Neural crest cell (in vitro differentiated cells): ENCODE data around the gene RFX8. TPM values are rescaled to one million over a fixed set of nuclear protein-coding genes. Genes with fewer than 3 reads are reported as not detected.

Experiments
- DNase-seq: peaks from one replicate; pipeline ENCODE4 v3.0.0; 2021; ENCODE audit warnings: low read depth, mixed read lengths, low spot score
- H3K27ac Mint-ChIP-seq: one replicate; pipeline ENCODE4 v1.8.0; 2021; ENCODE audit warnings: mild to moderate bottlenecking, mixed read lengths; ENCODE audit not compliant: unreplicated experiment
- H3K27me3 Mint-ChIP-seq: 2 replicates; pipeline ENCODE4 v1.8.0; 2021; ENCODE audit warnings: low read depth, mild to moderate bottlenecking, mixed read lengths
- H3K36me3 Mint-ChIP-seq: 2 replicates; pipeline ENCODE4 v1.8.0; 2021; ENCODE audit warnings: low read depth, mild to moderate bottlenecking, mixed read lengths
- H3K4me1 Mint-ChIP-seq: 2 replicates; pipeline ENCODE4 v1.8.0; 2021; ENCODE audit warnings: mixed read lengths
- H3K4me3 Mint-ChIP-seq: one replicate; pipeline ENCODE4 v1.8.0; 2021; ENCODE audit warnings: mild to moderate bottlenecking, mixed read lengths
- H3K9me3 Mint-ChIP-seq: 2 replicates; pipeline ENCODE4 v1.8.0; 2021; ENCODE audit warnings: mixed read lengths
- total RNA-seq: library from RNA; stranded (reverse); gene quantifications from 2 replicates; pipeline ENCODE4 v1.2.1, GENCODE V29; 2021
- TF ChIP-seq, protein P1 (sequence below): fragments of 200-600 bp; sonication (generic); conservative IDR thresholded peaks from 2 replicates; pipeline ENCODE4 v1.5.0; 2021; ENCODE audit warnings: antibody characterized with exemption, mild to moderate bottlenecking

The RFX8 gene
- total RNA-seq, 1 donor from 2014 or later: 0.44 TPM

- Mint-ChIP-seq H3K4me3 (no peak overlapping the region), H3K9me3 (peaks cover 4% of the 10 kb centered on the region), H3K27me3 (no peaks in the 10 kb centered on the region), H3K36me3 (no peaks in the 10 kb centered on the region), H3K27ac (no peak overlapping the region), H3K4me1 (peaks cover 5% of the 10 kb centered on the region)
- TF ChIP-seq, protein P1, sequence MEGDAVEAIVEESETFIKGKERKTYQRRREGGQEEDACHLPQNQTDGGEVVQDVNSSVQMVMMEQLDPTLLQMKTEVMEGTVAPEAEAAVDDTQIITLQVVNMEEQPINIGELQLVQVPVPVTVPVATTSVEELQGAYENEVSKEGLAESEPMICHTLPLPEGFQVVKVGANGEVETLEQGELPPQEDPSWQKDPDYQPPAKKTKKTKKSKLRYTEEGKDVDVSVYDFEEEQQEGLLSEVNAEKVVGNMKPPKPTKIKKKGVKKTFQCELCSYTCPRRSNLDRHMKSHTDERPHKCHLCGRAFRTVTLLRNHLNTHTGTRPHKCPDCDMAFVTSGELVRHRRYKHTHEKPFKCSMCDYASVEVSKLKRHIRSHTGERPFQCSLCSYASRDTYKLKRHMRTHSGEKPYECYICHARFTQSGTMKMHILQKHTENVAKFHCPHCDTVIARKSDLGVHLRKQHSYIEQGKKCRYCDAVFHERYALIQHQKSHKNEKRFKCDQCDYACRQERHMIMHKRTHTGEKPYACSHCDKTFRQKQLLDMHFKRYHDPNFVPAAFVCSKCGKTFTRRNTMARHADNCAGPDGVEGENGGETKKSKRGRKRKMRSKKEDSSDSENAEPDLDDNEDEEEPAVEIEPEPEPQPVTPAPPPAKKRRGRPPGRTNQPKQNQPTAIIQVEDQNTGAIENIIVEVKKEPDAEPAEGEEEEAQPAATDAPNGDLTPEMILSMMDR: no peak
- DNase-seq: no peak
Measured at GRCh38 chr2:101517758-101518271, 42.9 kb upstream of the RFX8 start.

DNA sequence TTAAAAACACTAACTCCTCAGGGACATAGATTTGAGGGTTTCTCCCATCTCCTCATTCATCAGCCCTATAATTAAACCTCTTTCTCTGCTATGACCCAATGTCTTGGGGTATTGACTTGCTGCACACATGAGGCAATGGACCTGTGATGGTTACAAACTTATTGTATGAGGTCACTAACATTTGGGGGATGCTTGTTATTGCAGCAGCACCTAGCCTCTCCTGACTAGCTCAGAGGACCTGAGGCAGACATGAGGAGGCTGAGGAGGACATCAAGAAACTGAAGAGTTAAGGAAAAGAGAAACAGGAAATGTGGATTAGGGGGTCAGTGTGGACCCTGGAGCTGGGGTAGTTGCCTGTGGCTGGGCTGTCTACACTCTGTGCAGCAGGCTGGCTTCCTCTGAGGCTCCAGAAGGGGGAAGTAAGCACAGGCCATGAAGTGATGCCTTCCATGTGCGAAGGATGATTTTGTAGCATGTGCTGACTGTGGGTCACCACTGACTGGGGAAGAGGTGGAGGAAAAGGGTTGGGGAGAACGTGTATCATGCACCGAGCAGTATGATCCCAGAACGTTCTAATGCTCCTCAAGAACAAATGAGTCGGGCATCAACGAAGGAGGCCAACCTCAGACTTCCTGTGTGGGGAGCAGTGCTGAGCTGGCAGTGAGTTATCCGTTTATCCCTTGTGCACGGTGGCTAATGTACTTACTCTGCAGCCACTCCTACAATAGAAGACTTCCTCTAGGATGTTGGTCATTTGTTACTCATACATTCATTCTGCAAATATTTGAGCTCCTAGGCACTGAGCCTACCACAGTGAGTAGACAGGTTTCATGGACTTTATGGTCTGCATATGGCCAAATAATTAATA, 42.1 kb upstream of the RFX8 start:
- DNase-seq: no peak
- Mint-ChIP-seq H3K27ac (no peak overlapping the region), H3K4me3 (no peak overlapping the region), H3K27me3 (no peaks in the 10 kb centered on the region), H3K4me1 (peaks cover 5% of the 10 kb centered on the region), H3K9me3 (peaks cover 4% of the 10 kb centered on the region), H3K36me3 (no peaks in the 10 kb centered on the region)
- TF ChIP-seq, protein P1: no peak

- no peaks in the 10 kb centered on the region for H3K27me3 Mint-ChIP-seq
- H3K27ac Mint-ChIP-seq: no peak overlapping the region
- no peak for DNase-seq
- peaks cover 5% of the 10 kb centered on the region for H3K4me1 Mint-ChIP-seq
- peaks cover 4% of the 10 kb centered on the region for H3K9me3 Mint-ChIP-seq
- H3K36me3 Mint-ChIP-seq: no peaks in the 10 kb centered on the region
- H3K4me3 Mint-ChIP-seq: no peak overlapping the region
- TF ChIP-seq, protein P1: no peak
Measured at GRCh38 chr2:101516349-101516748, 41.4 kb upstream of the RFX8 start.

DNA sequence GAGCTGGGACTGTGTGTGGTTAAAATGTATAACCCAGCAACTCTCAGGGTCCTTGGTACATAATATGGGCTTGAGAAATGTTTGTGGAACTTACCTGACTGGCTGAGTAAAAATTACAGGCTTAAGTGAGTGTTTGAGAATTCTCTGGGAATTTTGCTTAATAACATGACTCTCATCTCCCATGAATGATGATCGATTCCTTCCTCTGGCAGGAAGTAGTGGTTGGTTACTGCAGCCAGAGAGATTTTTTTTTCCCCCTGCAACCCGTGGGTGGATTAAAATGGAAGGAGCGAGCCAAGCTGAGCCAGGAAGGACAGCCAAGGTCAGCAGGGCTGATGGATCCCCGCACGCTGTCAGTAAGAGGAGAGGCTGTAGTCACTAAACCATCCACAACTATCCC, 40.6 kb upstream of the RFX8 start:
- H3K4me1 Mint-ChIP-seq: peaks cover 5% of the 10 kb centered on the region
- no peaks in the 10 kb centered on the region for H3K36me3 Mint-ChIP-seq
- peaks cover 4% of the 10 kb centered on the region for H3K9me3 Mint-ChIP-seq
- no peak for DNase-seq
- no peaks in the 10 kb centered on the region for H3K27me3 Mint-ChIP-seq
- H3K4me3 Mint-ChIP-seq: no peak overlapping the region
- TF ChIP-seq, protein P1: no peak
- no peak overlapping the region for H3K27ac Mint-ChIP-seq

DNA sequence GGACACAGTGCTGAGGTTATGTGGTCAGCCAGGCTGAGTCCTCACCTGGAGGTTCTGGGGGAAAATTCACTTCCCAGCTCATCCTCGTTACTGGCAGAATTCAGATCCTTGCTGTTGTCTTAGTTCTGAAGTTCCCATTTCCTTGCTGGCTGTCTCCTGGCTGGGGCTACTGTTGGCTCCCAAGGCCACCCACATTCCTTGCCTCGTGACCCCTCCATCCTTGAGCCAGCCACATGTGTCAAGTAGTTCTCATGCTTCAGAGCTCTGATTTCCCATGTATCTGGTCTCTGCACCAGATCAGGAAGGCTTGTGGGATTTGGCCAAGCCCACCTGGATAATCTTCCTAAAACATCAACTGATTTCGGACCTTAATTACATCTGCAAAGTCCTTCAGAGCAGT, 38.1 kb upstream of the RFX8 start:
- Mint-ChIP-seq H3K27ac (no peak overlapping the region), H3K9me3 (peaks cover 4% of the 10 kb centered on the region), H3K4me1 (peaks cover 5% of the 10 kb centered on the region), H3K4me3 (no peak overlapping the region), H3K36me3 (no peaks in the 10 kb centered on the region), H3K27me3 (no peaks in the 10 kb centered on the region)
- DNase-seq: no peak
- TF ChIP-seq, protein P1: no peak
